H1 (cell line): ENCODE measurements around the gene ITM2B. TPM values are rescaled to one million over a fixed set of nuclear protein-coding genes. Genes with fewer than 3 reads are reported as not detected.

ENCODE experiments used
- CTCF ChIA-PET: fragments of 300-600 bp; sonication (Branson Sonifier 250); formaldehyde crosslinking; loops from one replicate; lab custom pipeline; 2021; ENCODE audit not compliant: partially characterized antibody; lab: Charles Lee
- POLR2A ChIA-PET: fragments of 300-600 bp; sonication (Branson Sonifier 250); formaldehyde crosslinking; loops from one replicate; lab custom pipeline; 2021; ENCODE audit warnings: inconsistent platforms; ENCODE audit not compliant: partially characterized antibody; lab: Charles Lee
- DNase-seq, 2 experiments: peaks; one replicate each; pipeline versions ENCODE4 v3.0.0 to v3.0.0-alpha.2; 2010 to 2022; ENCODE audit warnings: low spot score in 2 of 2, low read depth in 1 of 2, mixed read lengths in 1 of 2
- FAIRE-seq: peaks from 2 replicates; lab custom pipeline; 2011; peaks lifted over from hg19 to GRCh38; lab: Jason Lieb, UNC
- H2AFZ ChIP-seq: 2 replicates; pipeline ENCODE4 v1.8.1; 2012; ENCODE audit warnings: low read length, inconsistent platforms
- H2AK5ac ChIP-seq: 2 replicates; pipeline ENCODE4 v1.6.1; 2013; ENCODE audit warnings: low read depth, low read length
- H2BK120ac ChIP-seq: replicated peaks from 2 replicates; pipeline ENCODE3; 2013; ENCODE audit warnings: low read depth, low read length, inconsistent platforms
- H2BK12ac ChIP-seq: 2 replicates; pipeline ENCODE4 v1.6.1; 2013; ENCODE audit warnings: low read depth, low read length
- H2BK15ac ChIP-seq: 2 replicates; pipeline ENCODE4 v1.6.1; 2013; ENCODE audit warnings: low read length
- H2BK20ac ChIP-seq: 2 replicates; pipeline ENCODE4 v1.6.1; 2013; ENCODE audit warnings: low read length
- H2BK5ac ChIP-seq: 2 replicates; pipeline ENCODE4 v1.6.1; 2013; ENCODE audit warnings: low read depth, low read length
- H3K14ac ChIP-seq: 2 replicates; pipeline ENCODE4 v1.6.1; 2013; ENCODE audit warnings: inconsistent platforms; ENCODE audit not compliant: insufficient read length
- H3K18ac ChIP-seq: 2 replicates; pipeline ENCODE4 v1.6.1; 2013; ENCODE audit warnings: low read length; ENCODE audit errors: extremely low read depth
- H3K23ac ChIP-seq: 2 replicates; pipeline ENCODE4 v1.6.1; 2013; ENCODE audit warnings: inconsistent platforms; ENCODE audit not compliant: insufficient read length
- H3K23me2 ChIP-seq: 2 replicates; pipeline ENCODE4 v1.6.1; 2013; ENCODE audit warnings: low read depth, low read length
- H3K27ac ChIP-seq: 2 replicates; pipeline ENCODE4 v1.6.1; 2011; ENCODE audit warnings: low read depth, low read length, inconsistent platforms
- H3K27me3 ChIP-seq, 4 experiments: replicated peaks in 1 of 4; 1 replicate in 1 of 4; 2 replicates in 3 of 4; pipeline versions ENCODE4 v1.6.1 to v1.8.1; 2011 to 2013; ENCODE audit warnings: low read length in 3 of 4, mild to moderate bottlenecking in 3 of 4, inconsistent platforms in 2 of 4, mixed read lengths in 2 of 4, moderate library complexity in 1 of 4; ENCODE audit not compliant: control insufficient read depth in 3 of 4, insufficient read depth in 3 of 4; ENCODE audit errors: extremely low read depth in 1 of 4
- H3K36me3 ChIP-seq, 4 experiments: 2 replicates each; pipeline versions ENCODE4 v1.6.1 to v1.8.1; 2011 to 2013; ENCODE audit warnings: mild to moderate bottlenecking in 4 of 4, low read length in 3 of 4, moderate library complexity in 2 of 4, control low read depth in 1 of 4, inconsistent platforms in 1 of 4; ENCODE audit not compliant: insufficient read depth in 4 of 4, control insufficient read depth in 2 of 4
- H3K4ac ChIP-seq: replicated peaks from 2 replicates; pipeline ENCODE3; 2013; ENCODE audit warnings: low read length, low read depth, mixed read lengths, inconsistent platforms; ENCODE audit not compliant: insufficient read length
- H3K4me1 ChIP-seq, 4 experiments: replicated peaks in 1 of 4; 1 replicate in 1 of 4; 2 replicates in 3 of 4; pipeline versions ENCODE4 v1.6.1 to v1.8.1; 2011 to 2013; ENCODE audit warnings: low read length in 3 of 4, inconsistent platforms in 2 of 4, mixed read lengths in 1 of 4; ENCODE audit not compliant: insufficient read depth in 4 of 4, control insufficient read depth in 3 of 4
- H3K4me2 ChIP-seq, 2 experiments: 2 replicates each; pipeline versions ENCODE4 v1.6.1 to v1.8.1; 2011 to 2013; ENCODE audit warnings: low read depth in 2 of 2, low read length in 2 of 2, control low read depth in 1 of 2, inconsistent platforms in 1 of 2, mild to moderate bottlenecking in 1 of 2; ENCODE audit not compliant: insufficient read depth in 1 of 2
- H3K4me3 ChIP-seq, 4 experiments: fragments of 200-600, 300-600 bp in 1 of 4; sonication (generic), shearing (Covaris generic), sonication (Bioruptor Twin) in 1 of 4; 2 replicates each; pipeline versions ENCODE4 v1.5.1 to v1.8.1; 2011 to 2016; ENCODE audit warnings: low read length in 4 of 4, low read depth in 3 of 4, control low read depth in 2 of 4, inconsistent platforms in 2 of 4, mild to moderate bottlenecking in 2 of 4, mixed read lengths in 1 of 4, moderate library complexity in 1 of 4; ENCODE audit not compliant: insufficient read depth in 2 of 4; ENCODE audit errors: extremely low read depth in 1 of 4
- H3K56ac ChIP-seq: replicated peaks from 2 replicates; pipeline ENCODE3; 2013; ENCODE audit warnings: low read depth, mild to moderate bottlenecking, mixed read lengths, low read length, inconsistent platforms; ENCODE audit not compliant: insufficient read length
- H3K79me1 ChIP-seq: 2 replicates; pipeline ENCODE4 v1.6.1; 2013; ENCODE audit warnings: low read depth, low read length, control low read depth
- H3K79me2 ChIP-seq, 2 experiments: 2 replicates each; pipeline versions ENCODE4 v1.6.1 to v1.8.1; 2012 to 2013; ENCODE audit warnings: low read length in 2 of 2, mild to moderate bottlenecking in 2 of 2, inconsistent platforms in 1 of 2; ENCODE audit not compliant: insufficient read depth in 2 of 2, control insufficient read depth in 1 of 2
- H3K9ac ChIP-seq, 4 experiments: replicated peaks in 1 of 4; 1 replicate in 1 of 4; 2 replicates in 3 of 4; pipeline versions ENCODE4 v1.6.1 to v1.8.1; 2011 to 2013; ENCODE audit warnings: low read depth in 3 of 4, low read length in 3 of 4, control low read depth in 2 of 4, mild to moderate bottlenecking in 2 of 4, moderate library complexity in 2 of 4, inconsistent platforms in 1 of 4; ENCODE audit errors: extremely low read depth in 1 of 4
- H3K9me3 ChIP-seq, 2 experiments: 2 replicates each; pipeline versions ENCODE4 v1.6.1 to v1.8.1; 2012 to 2013; ENCODE audit warnings: mild to moderate bottlenecking in 2 of 2, moderate library complexity in 2 of 2, control low read depth in 1 of 2, inconsistent platforms in 1 of 2, low read depth in 1 of 2, low read length in 1 of 2, mixed read lengths in 1 of 2; ENCODE audit not compliant: insufficient read depth in 2 of 2
- H4K20me1 ChIP-seq, 2 experiments: replicated peaks in 1 of 2; 2 replicates each; pipeline versions ENCODE3 to v1.8.1; 2011 to 2013; ENCODE audit warnings: inconsistent platforms in 2 of 2, low read length in 2 of 2, mild to moderate bottlenecking in 1 of 2; ENCODE audit not compliant: insufficient read depth in 2 of 2, control insufficient read depth in 1 of 2
- H4K5ac ChIP-seq: 2 replicates; pipeline ENCODE4 v1.6.1; 2013; ENCODE audit warnings: low read length, low read depth, mixed read lengths, inconsistent platforms; ENCODE audit not compliant: insufficient read length
- H4K8ac ChIP-seq: 2 replicates; pipeline ENCODE4 v1.8.0; 2013; ENCODE audit warnings: mild to moderate bottlenecking, moderate library complexity, low read length, inconsistent platforms; ENCODE audit not compliant: insufficient read depth; ENCODE audit errors: extremely low read depth
- H4K91ac ChIP-seq: replicated peaks from 2 replicates; pipeline ENCODE3; 2013; ENCODE audit warnings: low read length, mixed read lengths, inconsistent platforms; ENCODE audit not compliant: insufficient read length
- ATF3 ChIP-seq: IDR thresholded peaks from 2 replicates; pipeline ENCODE4 v1.6.1; 2011; ENCODE audit warnings: low read depth, mild to moderate bottlenecking, low read length; ENCODE audit not compliant: insufficient read depth
- CREB1 ChIP-seq: IDR thresholded peaks from 2 replicates; pipeline ENCODE4 v1.6.1; 2012; ENCODE audit warnings: inconsistent platforms
- CTBP2 ChIP-seq: IDR thresholded peaks from 2 replicates; pipeline ENCODE4 v1.7.0; 2011; ENCODE audit warnings: borderline replicate concordance, mild to moderate bottlenecking, moderate library complexity, mixed read lengths, low read length; ENCODE audit not compliant: insufficient read depth, insufficient read length
- EGR1 ChIP-seq: IDR thresholded peaks from 2 replicates; pipeline ENCODE4 v1.6.1; 2011; ENCODE audit warnings: low read depth, low read length, borderline replicate concordance
- EZH2 ChIP-seq: fragments of 200-600 bp; sonication (generic); IDR thresholded peaks from 2 replicates; pipeline ENCODE4 v1.7.1; 2012; ENCODE audit warnings: low read depth, mild to moderate bottlenecking, moderate library complexity, low read length, inconsistent platforms; ENCODE audit not compliant: severe bottlenecking
- FOSL1 ChIP-seq: IDR thresholded peaks from 2 replicates; pipeline ENCODE4 v1.6.1; 2011; ENCODE audit warnings: mild to moderate bottlenecking, low read depth, low read length, moderate library complexity; ENCODE audit not compliant: insufficient read depth
- MAFK ChIP-seq: IDR thresholded peaks from 2 replicates; pipeline ENCODE4 v1.6.1; 2012; ENCODE audit warnings: low read depth, mild to moderate bottlenecking, improper control_type of control experiment, low read length
- RFX5 ChIP-seq: IDR thresholded peaks from 2 replicates; pipeline ENCODE4 v1.6.1; 2011; ENCODE audit warnings: low read depth, low read length, improper control_type of control experiment, borderline replicate concordance
- SIN3A ChIP-seq, 2 experiments: IDR thresholded peaks in 1 of 2; conservative IDR thresholded peaks in 1 of 2; 2 replicates each; pipeline ENCODE4 v1.6.1; 2011 to 2012; ENCODE audit warnings: low read length in 2 of 2, improper control_type of control experiment in 1 of 2, low read depth in 1 of 2, mild to moderate bottlenecking in 1 of 2
- SRF ChIP-seq: IDR thresholded peaks from 2 replicates; pipeline ENCODE4 v1.6.1; 2011; ENCODE audit warnings: mild to moderate bottlenecking, low read depth, low read length, moderate library complexity
- WGBS, 2 experiments: shearing (Covaris generic) in 1 of 2; methylation state at CpG; one replicate each; pipeline versions ENCODE4 v1.1.6 to v1.1.7; 2013 to 2015; ENCODE audit warnings: low lambda C conversion rate in 2 of 2, mixed read lengths in 2 of 2, inconsistent platforms in 1 of 2, low coverage in 1 of 2, missing lambda C conversion rate in 1 of 2; ENCODE audit not compliant: insufficient replicate concordance in 2 of 2, insufficient coverage in 1 of 2, insufficient read length in 1 of 2; ENCODE audit errors: extremely low coverage in 1 of 2, missing lambda C conversion rate in 1 of 2; 5-methylcytosine and 5-hydroxymethylcytosine counted together
- polyA plus RNA-seq, 7 experiments: library from polyadenylated mRNA; depleted of rRNA in 3 of 7; stranded (reverse) in 5 of 7; unstranded in 2 of 7; fragments of >200 nt in 5 of 7; fragments of 200-250 nt in 2 of 7; gene quantifications; 1 replicate in 5 of 7; 2 replicates in 1 of 7; 4 replicates in 1 of 7; pipeline versions ENCODE4 v1.2.1 to v1.2.3, GENCODE V29; 2011 to 2013; ENCODE audit warnings: missing spikeins in 2 of 7, mixed read lengths in 2 of 7
- total RNA-seq: library from RNA; stranded (reverse); fragmentation: NEBNext Ultra II Directional; extraction: Animal tissue kit (Norgen Biotek cat#: 25700); gene quantifications from 2 replicates; pipeline ENCODE4 v1.2.1, GENCODE V29; 2021

ITM2B gene
- total and polyA plus RNA-seq, 2 of the 8 experiments (the other 6 are each of a cell fraction or from before 2014, with no cell fraction given) = 132 to 184 TPM

- H3K56ac ChIP-seq = no peak overlapping the region
- no peak overlapping the region for H3K9ac ChIP-seq
- no peak overlapping the region for H4K5ac ChIP-seq
- no peak overlapping the region for H2BK20ac ChIP-seq
- H3K27me3 ChIP-seq = peaks cover 0 to 1% (median 0%) of the 10 kb centered on the region in 4 experiments; a peak in 1 of 7 replicates
- DNase-seq (no peak), FAIRE-seq (no peak)
- H3K23me2 ChIP-seq = no peaks in the 10 kb centered on the region
- no peaks in the 10 kb centered on the region for H3K4me1 ChIP-seq
- no peaks in the 10 kb centered on the region for H3K79me1 ChIP-seq
- no peak overlapping the region for H2AK5ac ChIP-seq
- WGBS, 2 experiments = 90% methylated on average over 4 of the region's 4 CpGs; no CpG with 5 or more reads in 1 of the 2 experiments
- no peak overlapping the region for H3K23ac ChIP-seq
- no peak overlapping the region for H3K4me2 ChIP-seq
- H2BK120ac ChIP-seq = no peak overlapping the region
- no peak for TF ChIP-seq EGR1
- TF ChIP-seq SIN3A (conservative IDR thresholded peaks at IDR 0.05 in 1 of 2, IDR thresholded peaks at IDR 0.05 in 1 of 2; ENCODE audit: low read depth in 1 of 2, low read length in 2 of 2) = no peak
- no peak for TF ChIP-seq CREB1
- TF ChIP-seq FOSL1 = no peak
- TF ChIP-seq MAFK = no peak
- TF ChIP-seq RFX5 = no peak
- TF ChIP-seq EZH2 = no peak
- TF ChIP-seq CTBP2 = no peak
- TF ChIP-seq ATF3 = no peak
- TF ChIP-seq SRF = no peak
- ChIA-PET POLR2A (no interaction called here), CTCF (no interaction called here)
- no peak overlapping the region for H3K14ac ChIP-seq
- H4K20me1 ChIP-seq = no peaks in the 10 kb centered on the region
- peak overlapping the region; percentile 81; the same call in 1 of the 2 replicates for H2AFZ ChIP-seq
- H4K91ac ChIP-seq = no peak overlapping the region
- H3K4ac ChIP-seq = no peak overlapping the region
- H2BK15ac ChIP-seq = no peak overlapping the region
- no peaks in the 10 kb centered on the region for H3K79me2 ChIP-seq
- H2BK12ac ChIP-seq = no peak overlapping the region
- no peak overlapping the region for H3K4me3 ChIP-seq
- H3K18ac ChIP-seq = no peak overlapping the region
- H3K9me3 ChIP-seq = no peaks in the 10 kb centered on the region
- no peak overlapping the region for H3K27ac ChIP-seq
- H3K36me3 ChIP-seq = no peaks in the 10 kb centered on the region
- no peak overlapping the region for H2BK5ac ChIP-seq
- H4K8ac ChIP-seq = no peak overlapping the region
Observed at GRCh38 chr13:48275507-48275906, 42.5 kb downstream of the ITM2B start.
